ENCODE data around the gene PRDM1.

The PRDM1 gene

DNA sequence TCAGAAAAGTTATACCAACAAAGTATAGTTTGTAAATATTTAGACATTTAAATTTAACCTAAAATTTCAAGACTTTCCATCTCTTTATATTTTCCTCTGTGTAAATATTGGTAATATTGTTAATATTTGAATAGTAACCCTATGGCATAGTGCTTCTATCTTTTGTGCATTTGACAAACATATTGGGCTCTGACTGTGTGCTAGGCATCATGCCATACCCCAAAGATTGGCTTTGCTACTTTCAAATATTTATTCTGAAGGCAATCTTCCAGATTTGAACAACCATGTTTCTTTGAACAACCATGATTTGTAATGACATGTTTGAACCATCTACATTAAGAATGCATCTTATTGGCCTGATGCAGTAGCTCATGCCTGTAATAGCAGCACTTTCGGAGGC, 15.5 kb upstream of the PRDM1 start:
- no peak for DNase-seq (ENCODE audit: low read depth)

DNA sequence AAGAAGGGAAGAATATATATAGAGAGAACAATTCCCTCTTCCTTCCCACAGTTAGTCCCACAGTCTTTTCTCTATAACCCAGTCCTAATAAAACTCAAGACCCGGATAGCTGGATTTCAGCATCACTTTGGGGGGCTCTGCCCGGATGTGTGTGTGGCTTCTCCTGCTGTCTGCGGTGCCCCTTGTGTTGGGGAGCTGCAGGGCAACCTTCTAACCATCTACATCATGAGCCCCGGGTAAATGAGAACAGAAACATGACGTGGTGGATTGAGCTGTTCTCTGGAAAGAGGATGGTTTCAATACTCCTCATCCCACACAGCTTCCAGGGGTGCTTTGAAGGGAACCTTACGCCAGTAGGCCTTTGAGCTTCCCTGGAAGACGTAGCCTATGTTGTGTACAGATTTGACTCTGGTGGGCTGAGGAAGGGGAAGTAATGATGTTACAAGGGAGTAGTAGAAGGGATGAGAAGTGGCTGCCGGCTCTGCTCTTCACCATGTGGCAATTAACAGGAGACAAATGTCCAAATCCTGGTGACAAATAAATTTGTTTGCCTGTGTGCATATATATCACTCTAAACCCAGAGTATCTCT, 13.5 kb upstream of the PRDM1 start:
- DNase-seq (ENCODE audit: low read depth): no peak

DNA sequence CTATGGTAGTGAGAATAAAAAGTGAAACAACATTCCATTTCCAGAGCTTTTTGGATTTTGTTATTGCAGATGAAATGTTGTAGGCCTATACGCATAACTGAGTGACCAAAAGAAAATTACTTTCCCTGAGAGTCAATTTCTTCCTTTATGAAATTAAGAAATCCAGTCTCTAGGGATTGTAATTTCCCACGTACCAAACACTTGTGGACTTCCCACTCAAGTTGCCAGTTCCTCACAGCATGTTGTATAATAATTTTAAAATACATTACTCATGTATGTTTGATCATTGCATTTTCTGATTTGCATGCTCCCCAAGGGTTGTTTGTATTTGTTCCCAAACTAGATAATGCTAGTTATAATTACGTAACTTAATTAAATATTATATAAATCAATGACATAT, 12.0 kb upstream of the PRDM1 start:
- no peak for DNase-seq (ENCODE audit: low read depth)

DNA sequence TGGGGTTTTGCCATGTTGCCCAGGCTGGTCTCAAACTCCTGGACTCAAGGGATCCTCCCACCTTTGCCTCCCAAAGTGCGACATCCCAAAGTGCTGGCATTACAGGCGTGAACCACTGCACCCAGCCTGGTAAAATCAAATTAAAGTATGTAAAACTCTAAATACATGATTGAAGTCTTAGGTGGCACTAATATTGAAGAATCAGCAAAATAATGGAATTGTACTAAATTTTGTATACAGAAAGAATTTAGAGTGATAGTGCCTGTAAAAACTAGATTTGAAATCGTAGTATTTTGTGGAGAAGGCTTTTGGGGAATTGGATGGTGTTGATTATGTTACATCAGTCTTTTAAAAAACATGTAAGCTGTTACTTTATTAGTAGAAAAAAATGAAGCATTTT, 10.0 kb upstream of the PRDM1 start:
- DNase-seq (ENCODE audit: low read depth): no peak

DNA sequence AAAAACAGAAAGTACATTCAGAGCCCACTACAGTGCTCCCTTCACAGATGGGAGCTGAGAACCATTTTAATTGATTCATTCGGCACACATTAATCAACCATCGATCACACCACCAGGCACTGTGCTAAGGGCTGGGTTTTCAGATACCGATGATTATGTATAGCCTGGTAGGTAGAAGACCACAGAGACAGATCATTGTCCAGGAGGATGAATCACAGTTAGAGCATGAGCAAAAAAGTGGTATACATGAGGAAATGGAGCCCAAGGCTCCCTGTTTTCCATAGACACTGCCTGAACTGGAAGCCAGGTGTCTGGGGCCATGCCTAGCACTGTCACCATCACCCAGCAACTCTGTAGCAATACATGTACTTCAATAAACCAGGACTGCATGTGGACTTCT, 9.0 kb upstream of the PRDM1 start:
- DNase-seq (ENCODE audit: low read depth): no peak

DNA sequence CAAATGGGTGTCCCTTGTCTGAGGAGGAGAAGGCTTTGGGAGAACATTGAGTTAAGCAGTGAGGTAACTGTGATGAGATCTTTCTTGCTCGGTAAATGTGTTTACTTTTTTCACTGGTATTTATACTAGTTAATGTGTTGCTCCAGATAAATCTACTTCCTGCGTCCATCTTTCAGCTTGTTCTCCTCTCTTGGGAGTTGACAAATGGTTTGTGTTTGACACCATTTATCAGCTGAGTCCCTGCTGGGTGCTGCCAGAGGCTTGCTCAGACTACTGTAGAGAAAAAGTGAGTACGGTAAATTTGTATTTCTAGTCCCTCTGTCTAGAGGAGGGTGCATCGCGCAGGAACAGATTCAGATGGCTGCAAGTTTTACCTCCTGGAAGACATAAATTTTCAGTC, 8.3 kb upstream of the PRDM1 start:
- no peak for DNase-seq (ENCODE audit: low read depth)

DNA sequence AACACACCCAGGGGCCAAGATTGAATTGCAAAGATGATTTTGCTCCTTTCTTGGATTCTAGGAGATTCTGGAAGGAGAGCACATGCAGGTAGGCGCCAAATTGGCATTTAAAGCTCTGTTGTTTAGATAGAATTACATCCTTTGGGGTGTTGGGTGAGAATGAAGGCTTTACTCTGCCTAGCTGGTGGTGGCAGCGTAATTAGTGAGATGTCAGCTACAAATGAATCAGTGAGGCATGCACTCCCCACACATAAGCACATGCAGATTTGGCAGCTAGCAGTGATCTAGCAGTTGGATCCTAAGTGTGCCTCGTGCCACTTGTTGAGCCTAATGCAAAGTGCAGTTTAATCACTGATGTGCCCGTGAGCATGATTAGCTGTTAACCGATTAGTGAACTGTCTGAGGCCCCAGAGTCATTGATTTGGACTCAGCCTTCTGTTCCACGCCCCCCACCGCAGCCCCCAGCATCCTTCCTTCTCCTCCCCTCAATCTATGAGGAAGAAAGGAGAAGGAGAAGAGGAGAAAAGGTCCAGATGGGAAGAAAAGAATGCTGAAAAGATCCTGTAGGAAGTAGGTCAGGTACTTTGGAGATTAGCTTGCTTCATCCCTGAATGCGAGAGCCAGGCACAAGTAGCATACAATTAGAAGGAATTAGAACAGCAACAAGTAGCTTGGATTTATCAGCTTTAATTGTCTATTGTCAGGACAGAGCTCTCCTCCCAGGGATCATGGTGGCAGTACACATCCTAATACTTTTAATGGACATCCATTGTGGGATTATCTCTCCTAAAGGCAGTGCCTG, 6.0 kb upstream of the PRDM1 start:
- no peak for DNase-seq (ENCODE audit: low read depth)

DNA sequence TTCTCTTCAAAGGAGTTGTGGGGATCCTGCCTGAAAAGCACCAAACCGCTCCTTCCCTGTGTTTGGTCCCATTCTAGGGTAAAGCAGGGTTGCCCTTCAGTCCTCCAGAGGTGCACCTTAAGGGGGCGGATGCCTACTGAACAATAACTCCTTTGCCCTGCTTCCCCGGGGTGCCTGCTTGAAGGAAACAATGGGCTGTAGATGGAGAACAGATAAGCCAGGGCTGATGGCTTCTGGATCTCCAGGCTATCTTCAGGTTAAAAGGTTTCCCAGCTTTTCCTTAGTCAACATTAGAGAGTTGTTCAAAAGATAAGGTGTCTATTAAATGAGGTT, 5.4 kb upstream of the PRDM1 start:
- no peak for DNase-seq (ENCODE audit: low read depth)

DNA sequence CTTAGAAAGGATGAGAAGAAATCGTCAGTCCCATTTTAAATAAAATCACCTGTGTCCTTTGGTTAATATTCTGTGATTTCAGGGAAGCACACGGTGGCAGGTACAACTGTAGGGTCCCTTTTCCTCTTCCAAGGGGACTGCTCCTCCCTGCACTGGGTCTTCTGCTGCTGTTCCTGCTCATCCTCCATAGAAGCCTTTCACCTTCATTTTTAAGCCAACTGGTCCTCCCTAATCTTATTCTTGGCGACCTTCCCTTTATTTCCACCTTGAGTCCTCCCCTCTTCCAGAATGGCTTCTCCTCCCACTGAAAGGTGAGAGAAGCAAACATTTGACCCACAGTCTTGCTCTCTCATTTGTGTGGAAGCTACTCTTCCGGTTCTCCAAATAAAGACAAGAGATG, 4.4 kb upstream of the PRDM1 start:
- DNase-seq (ENCODE audit: low read depth): no peak

DNA sequence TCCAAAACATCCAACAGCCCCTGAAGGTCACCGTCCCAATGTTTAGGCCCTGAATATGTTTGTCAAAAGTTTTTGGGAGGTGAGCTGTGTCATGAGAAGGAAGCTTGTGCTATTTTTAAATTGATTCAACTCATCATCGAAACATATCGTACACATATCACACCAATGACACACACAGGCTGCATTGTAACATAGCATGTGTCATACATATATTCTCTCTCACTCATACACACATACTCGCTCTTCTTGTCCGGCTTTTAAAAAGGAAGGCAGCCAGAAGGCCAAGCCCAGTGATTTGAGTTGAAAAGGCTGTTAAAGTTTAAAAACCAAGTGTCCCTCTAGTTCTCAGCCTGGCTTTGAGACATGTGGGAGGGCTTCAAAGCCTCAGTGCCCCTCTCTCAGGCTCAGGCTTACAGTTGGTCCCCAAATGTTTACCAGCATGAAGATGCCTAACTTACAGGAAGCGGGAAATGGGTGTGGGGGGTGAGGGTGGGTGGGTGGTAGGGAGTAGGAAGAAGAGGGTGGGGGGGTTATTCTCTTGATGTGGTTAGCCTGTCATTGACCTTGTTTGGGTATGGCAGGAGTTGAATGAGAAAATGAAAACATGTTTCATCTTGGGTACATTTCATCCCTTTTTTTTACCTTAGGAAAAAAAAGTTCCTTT, 3.3 kb upstream of the PRDM1 start:
- no peak for DNase-seq (ENCODE audit: low read depth)

DNA sequence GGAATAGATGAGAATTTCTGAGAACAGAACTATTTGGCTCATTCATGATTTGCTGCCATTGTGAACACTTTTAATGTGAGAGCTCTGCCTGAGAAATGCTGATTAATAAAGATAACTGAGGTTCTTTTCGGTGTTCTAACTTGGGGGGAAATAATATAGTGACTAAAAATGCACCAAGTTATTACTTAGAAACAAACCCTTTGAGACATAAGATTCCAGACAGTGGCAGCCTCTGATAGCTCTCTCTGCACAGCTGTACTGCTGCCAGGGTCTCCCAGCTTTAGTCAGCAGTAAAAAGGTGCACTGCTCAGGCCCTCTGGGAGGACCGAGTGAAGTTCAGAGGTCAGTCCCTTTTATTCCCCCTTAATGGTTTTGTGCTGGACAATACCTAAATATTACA, 2.5 kb upstream of the PRDM1 start:
- no peak for DNase-seq (ENCODE audit: low read depth)

DNA sequence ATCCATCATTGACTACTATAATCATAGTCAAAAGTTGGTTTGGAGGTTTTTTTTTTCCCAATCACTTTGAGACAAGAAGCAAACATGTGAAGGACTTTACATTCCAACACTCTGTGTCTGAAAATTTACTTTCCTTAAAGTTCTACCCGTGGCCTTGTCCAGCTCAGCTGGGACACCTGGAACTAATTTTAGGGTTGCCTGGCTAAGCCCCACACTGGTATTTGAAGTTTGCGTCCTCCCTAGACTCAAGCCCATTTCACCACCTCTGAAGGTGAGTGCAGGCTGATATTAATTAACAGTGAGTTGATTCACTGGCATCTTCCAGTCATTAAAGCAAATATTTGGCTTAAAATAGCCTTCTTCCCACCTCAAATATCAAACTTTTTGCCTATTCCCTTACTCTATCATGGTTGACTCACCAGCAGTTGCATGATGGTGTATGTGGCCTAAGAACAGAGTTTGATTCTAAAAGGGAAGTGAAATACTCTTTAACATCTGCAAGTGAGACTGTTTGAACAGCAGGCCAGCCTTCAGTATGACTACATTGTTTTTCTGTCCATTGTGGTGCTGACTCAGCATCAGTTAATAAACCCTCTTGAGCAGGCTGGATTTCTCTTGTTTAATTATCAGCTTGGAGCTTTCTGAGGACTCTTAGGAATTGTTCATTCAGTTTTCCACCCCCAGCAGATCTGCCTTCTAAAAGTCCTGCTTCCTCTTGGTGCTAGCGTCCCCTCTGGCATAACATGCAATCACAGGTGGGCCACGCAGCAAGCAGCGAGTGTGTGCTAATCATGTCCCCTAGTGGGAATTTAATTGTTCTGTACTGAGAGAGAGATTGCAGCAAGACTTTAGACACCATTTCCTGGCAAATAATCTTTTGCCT, 1.8 kb upstream of the PRDM1 start:
- no peak for DNase-seq (ENCODE audit: low read depth)

DNA sequence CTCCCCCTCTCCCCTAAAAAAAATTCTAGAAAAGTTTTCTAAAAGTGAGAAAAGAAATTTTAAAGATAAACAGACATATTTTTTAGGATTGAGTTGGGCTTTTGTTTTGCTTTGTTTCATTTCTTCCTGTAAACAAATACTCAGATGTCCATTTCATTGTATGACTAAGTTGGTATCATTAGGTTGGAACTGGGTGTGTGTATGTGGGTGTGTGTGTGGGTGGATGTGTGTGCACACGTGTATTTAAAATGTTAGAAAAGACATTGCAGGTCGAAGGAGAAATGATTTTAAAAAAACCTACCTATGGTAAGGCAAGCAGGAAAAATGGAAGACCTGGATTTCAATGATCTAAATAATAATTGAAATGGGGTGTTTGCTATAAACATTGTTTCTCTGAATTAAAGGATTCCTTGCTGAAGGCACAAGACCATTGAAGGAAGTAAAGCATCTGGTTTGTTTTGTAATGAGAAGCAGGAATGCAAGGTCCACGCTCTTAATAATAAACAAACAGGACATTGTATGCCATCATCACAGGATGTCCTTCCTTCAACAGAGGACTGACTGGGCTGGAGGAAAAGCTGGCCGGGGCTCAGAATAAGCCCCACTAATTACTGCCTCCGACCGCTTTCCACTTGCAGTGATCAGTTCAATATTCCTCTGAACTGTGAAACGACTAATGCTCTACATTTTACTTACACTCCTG, 996 bp upstream of the PRDM1 start:
- DNase-seq (ENCODE audit: low read depth): no peak

DNA sequence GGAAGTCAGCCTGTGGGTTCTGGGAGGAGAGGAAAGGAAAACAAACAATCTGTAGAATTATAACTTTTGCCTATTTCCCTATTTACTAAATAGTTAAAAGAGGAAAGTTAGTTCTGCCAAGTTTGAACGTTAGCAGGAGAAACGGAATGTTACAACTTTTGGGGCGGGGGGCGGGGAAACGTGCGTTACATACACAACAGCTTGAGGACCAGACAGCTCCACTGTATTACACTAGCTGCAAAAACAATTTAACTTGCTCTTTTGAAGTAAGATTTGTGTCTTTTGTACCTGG, 498 bp upstream of the PRDM1 start:
- no peak for DNase-seq (ENCODE audit: low read depth)

DNA sequence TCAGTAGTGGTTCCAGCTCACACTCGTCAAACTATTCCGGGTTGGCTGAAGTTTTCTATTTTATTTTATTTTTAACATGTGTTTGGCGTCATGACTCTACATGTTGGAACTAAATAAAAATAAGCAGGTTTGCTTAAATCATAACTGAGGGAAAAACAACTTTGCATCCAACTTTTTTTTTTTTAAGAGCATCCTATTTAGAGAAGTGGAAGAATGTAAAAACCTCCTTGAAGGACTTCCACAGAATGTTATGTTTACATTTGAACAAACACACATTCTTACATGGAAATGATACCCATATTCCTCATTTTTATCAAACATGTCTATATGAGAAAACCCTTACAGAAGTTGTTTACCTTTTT, 659 bp downstream of the PRDM1 start:
- DNase-seq (ENCODE audit: low read depth): no peak

DNA sequence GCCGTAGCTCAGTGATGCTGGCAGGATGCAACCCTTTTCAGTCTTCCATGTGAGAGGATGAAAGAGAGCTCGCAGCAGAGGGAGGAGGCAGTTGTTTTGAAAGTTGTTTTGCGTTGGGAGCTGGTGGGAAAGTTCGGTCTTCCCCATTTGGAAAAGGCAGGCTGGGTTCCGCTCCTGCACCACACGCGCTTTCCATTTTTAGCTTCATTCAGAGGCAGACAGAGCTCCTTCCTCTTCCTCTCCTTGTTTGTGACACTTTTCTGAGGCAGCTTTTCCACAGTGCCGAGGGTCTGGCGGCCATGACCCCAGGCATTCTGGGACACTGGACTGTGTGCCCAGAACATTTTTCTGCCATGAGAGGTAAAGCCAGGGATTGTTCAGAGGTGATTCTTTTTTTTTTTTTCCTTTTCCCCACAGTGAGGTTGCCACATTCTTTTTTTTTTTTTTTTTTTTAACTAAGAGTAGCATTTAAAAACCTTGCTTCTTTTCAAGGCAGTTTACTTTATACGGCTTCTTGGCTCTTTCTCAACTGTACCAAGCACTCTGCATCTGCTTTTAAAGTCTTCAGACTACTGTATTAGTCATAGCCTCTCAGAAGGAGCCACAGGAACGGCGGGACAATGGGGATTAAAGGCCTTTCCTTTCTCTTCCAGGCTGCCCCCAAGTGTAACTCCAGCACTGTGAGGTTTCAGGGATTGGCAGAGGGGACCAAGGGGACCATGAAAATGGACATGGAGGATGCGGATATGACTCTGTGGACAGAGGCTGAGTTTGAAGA, 1.6 kb downstream of the PRDM1 start:
- DNase-seq (ENCODE audit: low read depth): no peak

DNA sequence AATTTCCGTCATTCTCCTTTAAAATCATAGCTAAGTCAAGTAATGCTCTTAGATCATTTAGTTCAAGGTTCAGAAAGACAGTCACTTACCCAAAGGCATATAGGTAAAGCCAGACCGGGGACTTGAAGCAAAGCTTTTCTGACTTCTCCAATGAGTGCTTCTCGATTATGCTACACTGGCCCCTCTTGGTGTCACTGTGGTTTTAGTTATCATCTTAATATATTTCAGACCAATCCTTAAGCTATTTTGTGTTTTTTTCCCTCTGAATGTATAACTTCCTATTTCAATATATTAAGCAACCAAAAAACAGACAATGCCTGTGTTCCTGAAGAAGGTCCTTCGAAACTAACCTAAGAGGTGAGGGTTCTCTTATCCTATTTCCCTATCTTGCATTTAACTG, 3.9 kb downstream of the PRDM1 start:
- DNase-seq (ENCODE audit: low read depth): no peak

DNA sequence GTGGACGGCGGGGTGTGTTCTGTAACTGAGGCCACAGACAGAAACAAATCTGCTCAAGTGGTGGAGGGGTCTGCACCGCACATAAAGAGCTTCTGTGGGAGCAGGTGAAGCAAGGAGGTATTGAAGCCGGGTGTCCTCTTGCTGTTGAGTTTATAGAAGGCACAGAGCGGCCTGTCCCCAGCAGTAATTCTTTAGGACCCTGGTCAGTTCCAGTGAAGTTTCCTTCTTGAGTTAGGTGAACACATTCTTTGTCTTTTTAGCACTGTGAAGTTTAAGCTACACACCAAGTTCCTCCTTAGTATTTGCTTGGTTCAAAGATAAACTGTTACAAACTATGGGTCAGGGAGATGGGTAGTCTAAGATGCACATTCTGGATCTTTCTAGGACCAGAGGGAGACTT, 6.1 kb downstream of the PRDM1 start:
- DNase-seq (ENCODE audit: low read depth): no peak

DNA sequence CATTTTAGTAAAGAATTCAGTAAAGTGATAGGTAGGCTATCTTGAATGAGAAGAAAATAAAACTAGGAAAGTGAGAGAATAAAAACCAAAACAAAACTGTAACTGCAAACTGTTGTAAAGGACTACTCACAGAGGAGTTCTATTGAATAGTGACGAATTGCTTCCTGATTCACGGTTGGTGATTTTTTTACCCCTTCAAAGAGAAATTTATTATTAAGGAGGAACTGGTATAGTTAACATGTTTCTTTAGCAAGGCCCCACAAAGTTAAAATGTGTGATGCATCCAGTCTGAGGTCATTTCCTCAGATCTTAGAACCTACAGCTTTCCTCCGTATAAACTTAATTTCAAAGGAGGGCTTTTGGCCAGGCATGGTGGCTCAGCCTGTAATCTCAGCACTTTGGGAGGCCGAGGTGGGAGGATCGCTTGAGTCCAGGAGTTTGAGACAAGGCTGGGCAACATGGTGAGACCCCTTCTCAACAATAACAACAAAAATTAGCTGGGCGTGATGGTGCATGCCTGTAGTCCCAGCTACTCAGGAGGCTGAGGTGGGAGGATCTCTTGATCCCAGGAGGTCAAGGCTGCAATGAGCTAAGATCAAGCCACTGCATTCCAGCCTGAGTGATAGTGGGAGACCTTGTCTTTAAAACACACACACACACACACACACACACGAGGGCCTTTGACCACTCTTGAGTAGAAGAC, 8.3 kb downstream of the PRDM1 start:
- DNase-seq (ENCODE audit: low read depth): no peak

DNA sequence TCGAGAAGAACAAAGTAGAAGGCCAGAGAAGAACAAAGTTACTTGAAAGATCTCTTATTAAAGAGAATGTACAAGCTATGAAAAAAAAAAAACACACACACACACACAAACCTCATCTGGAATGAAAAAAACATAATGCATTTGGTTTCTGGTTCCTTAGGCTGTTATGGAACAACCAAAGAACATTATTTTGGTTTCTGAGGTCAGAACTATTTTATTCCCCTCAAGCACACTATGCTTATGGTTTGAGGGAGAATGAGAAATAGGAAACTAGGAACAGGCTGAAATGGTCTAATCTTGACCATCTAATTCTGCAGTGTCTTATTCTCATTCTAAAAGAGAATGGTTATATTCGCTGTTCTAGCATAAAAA, 8.8 kb downstream of the PRDM1 start:
- no peak for DNase-seq (ENCODE audit: low read depth)
